ENCODE results near the gene WWC1.

WWC1 gene

GRCh38 chr5:168275940-168276339 lies 15.5 kb upstream of the WWC1 start:
- H3K9ac ChIP-seq (ENCODE audit: low read length), result no peak overlapping the region

GRCh38 chr5:168282120-168282519 lies 9.3 kb upstream of the WWC1 start:
- Histone ChIP-seq H3K4me2 (ENCODE audit: low read length) (no peak overlapping the region), H2AFZ (ENCODE audit: low read length) (no peak overlapping the region)
- TF ChIP-seq CTCF (IDR thresholded peaks at IDR 0.05; ENCODE audit: low read length), result no peak
- TF ChIP-seq EZH2 (IDR thresholded peaks at IDR 0.05; ENCODE audit: borderline replicate concordance, low read length), result no peak

More at GRCh38 chr5:168275940-168276339, 15.5 kb upstream of the WWC1 start:
- no peaks in the 10 kb centered on the region for H3K9me3 ChIP-seq (ENCODE audit: low read length)
- H3K9me2 ChIP-seq (ENCODE audit: low read depth, low read length), result no peaks in the 10 kb centered on the region
- H3K4me3 ChIP-seq (ENCODE audit: low read depth, low read length, poor library complexity, severe bottlenecking), result no peak overlapping the region
- H3K79me2 ChIP-seq (ENCODE audit: insufficient read depth, low read length), result no peaks in the 10 kb centered on the region
- H3K4me2 ChIP-seq (ENCODE audit: low read length), result no peak overlapping the region
- H3K27me3 ChIP-seq (ENCODE audit: insufficient read depth, low read length), result no peaks in the 10 kb centered on the region
- H4K20me1 ChIP-seq (ENCODE audit: insufficient read depth, low read length), result no peaks in the 10 kb centered on the region
- H3K36me3 ChIP-seq (ENCODE audit: insufficient read depth, low read length), result no peaks in the 10 kb centered on the region
- H3K27ac ChIP-seq (ENCODE audit: low read depth, low read length, poor library complexity, severe bottlenecking), result no peak overlapping the region
- no peak overlapping the region for H2AFZ ChIP-seq (ENCODE audit: low read length)
- no peaks in the 10 kb centered on the region for H3F3A ChIP-seq (ENCODE audit: insufficient read depth, low read length)
- no peaks in the 10 kb centered on the region for H3K4me1 ChIP-seq (ENCODE audit: insufficient read depth, low read length, severe bottlenecking)
- TF ChIP-seq EZH2 (IDR thresholded peaks at IDR 0.05; ENCODE audit: borderline replicate concordance, low read length) (no peak), CTCF (IDR thresholded peaks at IDR 0.05; ENCODE audit: low read length) (no peak)

GRCh38 chr5:168284809-168285208 lies 6.6 kb upstream of the WWC1 start:
- Histone ChIP-seq H3K9me3 (ENCODE audit: low read length) (no peaks in the 10 kb centered on the region), H3K79me2 (ENCODE audit: insufficient read depth, low read length) (no peaks in the 10 kb centered on the region), H3K36me3 (ENCODE audit: insufficient read depth, low read length) (no peaks in the 10 kb centered on the region), H2AFZ (ENCODE audit: low read length) (no peak overlapping the region), H3K4me3 (ENCODE audit: low read depth, low read length, poor library complexity, severe bottlenecking) (no peak overlapping the region), H3K27ac (ENCODE audit: low read depth, low read length, poor library complexity, severe bottlenecking) (no peak overlapping the region), H3K9me2 (ENCODE audit: low read depth, low read length) (no peaks in the 10 kb centered on the region), H3F3A (ENCODE audit: insufficient read depth, low read length) (no peaks in the 10 kb centered on the region), H3K9ac (ENCODE audit: low read length) (no peak overlapping the region), H3K27me3 (ENCODE audit: insufficient read depth, low read length) (peaks cover 11% of the 10 kb centered on the region; the same call in 1 of the 2 replicates), H3K4me1 (ENCODE audit: insufficient read depth, low read length, severe bottlenecking) (no peaks in the 10 kb centered on the region), H3K4me2 (ENCODE audit: low read length) (no peak overlapping the region), H4K20me1 (ENCODE audit: insufficient read depth, low read length) (no peaks in the 10 kb centered on the region)
- no peak for TF ChIP-seq CTCF (IDR thresholded peaks at IDR 0.05; ENCODE audit: low read length)
- TF ChIP-seq EZH2 (IDR thresholded peaks at IDR 0.05; ENCODE audit: borderline replicate concordance, low read length), result no peak

More at GRCh38 chr5:168282120-168282519, 9.3 kb upstream of the WWC1 start:
- Histone ChIP-seq H3K36me3 (ENCODE audit: insufficient read depth, low read length) (no peaks in the 10 kb centered on the region), H4K20me1 (ENCODE audit: insufficient read depth, low read length) (no peaks in the 10 kb centered on the region), H3K9me2 (ENCODE audit: low read depth, low read length) (no peaks in the 10 kb centered on the region), H3K27me3 (ENCODE audit: insufficient read depth, low read length) (peaks cover 11% of the 10 kb centered on the region; the same call in 1 of the 2 replicates), H3F3A (ENCODE audit: insufficient read depth, low read length) (no peaks in the 10 kb centered on the region), H3K4me3 (ENCODE audit: low read depth, low read length, poor library complexity, severe bottlenecking) (no peak overlapping the region), H3K4me1 (ENCODE audit: insufficient read depth, low read length, severe bottlenecking) (no peaks in the 10 kb centered on the region), H3K27ac (ENCODE audit: low read depth, low read length, poor library complexity, severe bottlenecking) (no peak overlapping the region), H3K9me3 (ENCODE audit: low read length) (no peaks in the 10 kb centered on the region), H3K79me2 (ENCODE audit: insufficient read depth, low read length) (no peaks in the 10 kb centered on the region), H3K9ac (ENCODE audit: low read length) (no peak overlapping the region)
